T1000 (cell line): ENCODE data around the gene GPS1.

Experiments
- DNase-seq: peaks from one replicate; lab custom pipeline; 2025; ENCODE audit warnings: mixed read lengths; lab: John Stamatoyannopoulos, UW

Gene GPS1

DNA sequence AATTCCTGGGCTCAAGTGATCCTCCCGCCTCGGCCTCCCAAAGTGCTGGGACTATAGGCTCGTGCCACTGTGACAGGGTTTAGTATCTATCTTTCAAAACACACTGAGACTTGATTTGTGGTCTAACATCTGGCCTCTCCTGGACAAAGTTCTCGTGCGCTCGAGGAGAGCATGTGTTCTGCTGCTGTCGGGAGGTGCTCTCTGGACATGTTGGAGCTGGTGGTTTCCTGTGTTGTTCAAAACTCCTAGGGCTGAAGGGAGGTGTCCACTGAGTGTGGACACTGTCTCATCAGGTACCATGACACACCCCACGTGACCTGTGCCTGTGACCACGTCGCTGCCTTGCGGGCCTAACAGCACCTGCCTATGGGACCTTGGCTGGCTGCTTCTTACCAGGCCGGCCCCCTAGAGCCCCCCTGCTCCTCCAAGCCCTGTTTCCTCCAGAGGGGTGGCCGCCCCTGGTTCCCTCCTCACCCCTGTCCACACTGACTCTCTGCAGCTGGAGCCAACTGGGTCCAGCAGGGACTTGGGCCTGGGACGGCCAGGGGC is 5.7 kb upstream of the GPS1 start:
- no peak for DNase-seq

DNA sequence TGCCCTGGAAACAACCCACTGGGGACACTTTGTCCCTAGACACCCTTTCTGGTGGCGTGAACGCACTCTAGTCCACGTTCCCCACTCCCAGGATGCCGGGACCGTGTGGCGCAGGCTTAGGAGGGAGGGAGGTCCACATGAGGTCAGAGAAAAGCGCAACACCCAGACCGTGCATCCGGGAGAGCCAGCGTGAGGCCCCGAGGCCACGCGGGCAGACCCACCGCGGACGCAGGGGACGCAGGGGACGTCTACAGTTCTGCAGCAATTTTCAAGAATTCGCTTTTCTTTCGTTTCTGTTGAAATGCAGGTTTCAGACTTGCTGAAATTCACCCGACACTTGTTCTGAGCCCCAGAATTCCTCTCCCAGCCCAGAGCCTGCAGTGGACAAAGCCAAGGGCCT is 4.8 kb upstream of the GPS1 start:
- no peak for DNase-seq

DNA sequence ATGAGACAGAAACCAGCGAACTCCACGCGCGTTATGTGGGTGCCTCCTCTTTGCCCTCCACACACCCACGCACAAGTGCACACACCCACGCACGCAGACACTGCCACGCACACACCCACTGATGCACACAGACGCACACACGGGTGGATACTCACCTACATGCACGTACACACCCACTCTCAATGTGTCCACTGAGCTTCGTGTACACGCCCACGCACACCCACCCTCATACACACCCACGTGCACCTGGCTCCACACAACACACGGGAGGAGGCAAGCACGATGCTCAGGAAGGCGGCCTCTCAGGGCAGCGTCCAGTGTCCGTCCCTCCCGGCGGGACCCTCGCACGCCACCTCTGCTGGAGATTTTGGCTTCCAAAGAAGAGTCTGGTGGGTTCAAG is 4.3 kb upstream of the GPS1 start:
- no peak for DNase-seq

DNA sequence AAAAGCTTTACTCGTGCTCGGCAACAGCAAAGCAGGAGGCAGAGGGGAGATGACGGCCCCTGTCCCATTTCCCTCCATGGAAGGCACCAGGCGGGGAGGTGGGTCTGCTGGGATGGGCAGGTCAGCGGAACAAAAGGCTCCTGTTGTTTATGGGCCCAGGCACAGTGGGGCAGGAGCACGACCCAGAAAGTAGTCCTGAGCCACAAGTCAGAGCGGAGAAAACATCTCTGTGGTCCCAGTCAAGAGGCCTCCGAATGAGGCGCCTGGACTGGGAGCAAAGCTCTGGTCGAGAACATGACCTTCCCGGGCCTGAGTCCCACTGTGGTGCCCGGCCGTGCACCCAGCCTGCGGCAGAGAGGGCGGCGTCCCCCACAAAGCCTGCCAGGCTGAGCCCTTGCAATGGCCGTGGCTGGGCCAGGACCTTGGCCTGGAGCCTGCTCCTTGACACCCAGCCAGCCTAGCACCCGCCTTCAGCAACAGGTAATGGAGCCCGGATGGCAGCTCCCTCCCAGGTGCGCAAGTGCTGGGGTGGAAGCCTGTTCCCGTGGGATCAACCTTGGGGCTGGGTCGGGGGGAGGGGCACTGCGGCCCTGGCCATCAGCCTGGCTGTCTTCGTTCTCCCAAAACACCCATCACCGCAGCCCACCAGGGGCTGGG is 3.7 kb upstream of the GPS1 start:
- no peak for DNase-seq

DNA sequence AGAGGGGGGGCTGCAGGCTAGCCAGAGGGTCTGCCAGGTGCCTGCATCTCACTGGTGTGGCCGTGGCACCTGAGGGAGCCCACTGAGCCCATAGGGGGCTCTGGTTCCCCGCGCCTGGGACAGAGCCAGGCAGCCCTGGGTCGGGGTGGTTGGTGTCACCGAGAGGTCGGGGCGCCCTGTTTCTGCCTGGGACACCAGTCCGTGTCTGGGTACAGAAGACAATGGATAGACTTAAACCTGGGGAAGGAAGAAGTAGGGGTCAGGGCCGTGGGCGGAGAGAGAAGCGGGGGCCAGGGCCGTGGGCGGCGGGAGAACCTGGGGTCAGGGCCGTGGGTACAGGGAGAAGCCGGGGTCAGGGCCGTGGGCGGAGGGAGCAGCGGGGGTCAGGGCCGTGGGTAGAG is 3.1 kb upstream of the GPS1 start:
- no peak for DNase-seq

DNA sequence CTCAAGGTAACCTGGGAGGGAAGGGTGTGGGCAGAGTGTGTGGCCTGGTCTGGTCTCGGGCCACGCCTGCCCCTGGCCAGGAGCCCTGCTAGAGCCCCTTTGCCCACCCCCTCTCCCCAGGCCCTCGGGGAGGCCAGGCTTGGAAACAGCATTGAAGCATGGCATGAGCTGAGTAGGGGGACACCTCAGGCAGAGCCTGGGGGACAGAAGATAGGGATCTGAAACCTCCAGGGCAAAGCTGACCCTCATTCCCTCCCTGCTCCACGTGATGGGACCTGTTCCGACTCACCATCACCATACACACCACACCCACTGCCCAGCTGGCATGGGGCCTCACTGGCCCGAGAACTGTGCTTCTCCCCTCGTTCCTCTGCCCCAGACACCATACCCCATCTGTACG is 2.6 kb upstream of the GPS1 start:
- no peak for DNase-seq

DNA sequence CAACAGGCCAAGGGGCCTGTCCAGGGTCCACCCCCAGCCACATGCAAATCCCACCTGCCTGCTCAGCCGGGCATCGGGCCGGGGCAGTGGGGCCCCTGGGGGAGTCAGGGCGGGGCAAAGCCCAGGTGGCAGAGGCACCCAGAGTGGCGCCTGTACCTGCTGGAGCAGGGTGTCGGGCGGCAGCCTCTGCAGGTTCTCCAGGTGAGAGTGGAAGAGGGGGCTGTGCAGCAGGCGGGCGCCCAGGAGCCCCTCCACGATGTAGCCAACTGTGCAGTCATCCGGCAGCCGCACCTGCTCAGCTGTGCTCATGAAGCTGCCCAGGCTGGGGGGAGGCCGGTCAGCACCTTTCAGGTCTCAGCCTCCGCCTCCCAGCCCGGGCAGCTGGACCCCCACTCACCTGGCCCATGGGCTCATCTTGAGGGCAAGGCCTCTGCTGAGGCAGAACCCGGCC is 2.2 kb upstream of the GPS1 start:
- no peak for DNase-seq

DNA sequence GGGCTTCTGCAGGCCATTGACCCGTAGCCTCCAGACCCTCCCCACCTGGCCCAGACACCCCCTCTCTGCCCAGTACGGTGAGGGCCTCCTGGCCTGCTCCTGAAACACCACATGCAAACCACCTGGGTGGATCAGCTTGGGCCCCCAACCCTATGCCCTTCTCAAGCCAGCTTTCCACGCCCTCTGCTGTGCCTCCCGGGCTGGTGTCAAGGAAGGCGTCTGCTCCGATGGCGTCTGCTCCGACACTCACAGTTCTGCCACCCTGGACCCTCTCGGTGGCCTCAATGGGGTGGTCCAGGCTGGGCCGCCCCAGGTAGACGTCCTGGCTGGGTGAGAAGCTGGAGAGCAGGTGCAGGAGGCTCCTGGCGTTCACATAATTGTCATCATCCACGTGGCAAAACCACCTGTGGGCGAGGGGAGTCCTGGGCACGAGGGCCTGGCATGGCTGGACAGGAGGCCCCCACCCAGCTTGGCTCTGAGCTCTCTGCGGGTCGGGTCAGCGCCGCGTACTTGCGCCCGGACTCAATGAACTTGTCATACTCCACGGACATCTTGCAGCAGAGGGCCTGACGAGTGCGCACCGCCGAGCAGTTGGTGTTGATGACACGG is 1.4 kb upstream of the GPS1 start:
- DNase-seq, result no peak

DNA sequence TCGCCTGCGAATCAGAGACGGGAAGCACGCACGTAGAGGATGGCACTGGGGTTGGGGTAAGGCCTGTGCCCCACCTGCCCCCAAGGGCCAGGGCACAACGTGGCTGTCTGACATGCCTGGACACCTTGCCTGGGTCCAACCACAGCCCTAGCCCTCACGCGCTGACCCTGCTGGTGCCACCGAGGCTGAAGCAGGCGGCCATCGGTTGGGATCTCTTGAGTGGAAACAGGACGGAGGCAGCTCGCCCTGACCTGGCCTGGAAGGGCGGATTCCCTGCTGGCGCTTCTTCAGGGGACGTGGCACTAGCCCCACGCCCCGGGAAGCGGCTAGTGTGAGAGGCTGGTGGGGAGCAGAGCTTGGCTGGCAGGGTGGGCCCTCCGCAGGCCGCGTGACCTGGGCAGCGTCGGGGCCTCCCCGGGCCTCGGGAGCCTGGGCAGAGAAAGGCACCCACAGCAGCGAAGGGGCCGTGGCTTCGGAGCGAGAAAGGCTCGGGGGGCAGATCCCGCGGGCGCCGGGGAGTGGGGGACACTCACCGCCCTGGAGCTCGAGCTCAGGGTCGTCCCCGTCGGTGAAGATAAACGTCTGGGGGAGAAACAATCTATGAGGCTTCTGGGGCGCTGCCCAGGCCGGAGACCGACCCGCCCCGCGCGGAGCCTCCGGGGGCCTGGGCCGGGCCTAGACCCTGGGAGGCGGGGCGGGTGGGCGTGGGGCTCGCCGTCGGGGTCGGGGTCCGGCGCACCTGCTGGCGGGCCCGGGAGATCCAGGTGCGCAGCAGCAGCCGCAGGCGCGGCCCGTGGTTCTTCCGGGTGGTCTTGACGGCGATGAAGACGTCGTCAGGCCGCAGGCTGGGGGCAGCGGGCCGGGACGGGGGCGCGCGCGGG is 697 bp upstream of the GPS1 start:
- no peak for DNase-seq

DNA sequence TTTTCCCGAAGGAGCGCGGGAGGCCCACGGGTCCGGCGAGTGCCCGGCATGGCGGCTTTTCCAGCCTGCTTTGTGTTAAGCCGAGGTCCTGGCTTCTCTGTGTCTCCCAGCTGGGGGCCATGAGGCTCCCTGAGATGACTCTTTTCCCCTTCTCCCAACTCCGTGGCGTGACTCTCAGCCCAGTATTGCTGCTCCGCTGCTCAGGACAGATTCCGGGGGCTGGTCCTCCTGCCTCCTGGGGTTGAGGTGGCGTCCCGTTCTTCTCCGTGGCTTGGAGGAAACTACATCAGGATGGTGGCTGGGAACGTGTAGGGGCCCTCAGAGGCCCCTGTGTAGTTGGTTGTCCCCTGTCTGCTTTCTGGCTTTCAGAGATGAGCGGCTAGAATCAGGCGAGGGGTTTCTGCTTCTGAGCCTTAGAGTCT is 951 bp downstream of the GPS1 start:
- DNase-seq, result no peak

DNA sequence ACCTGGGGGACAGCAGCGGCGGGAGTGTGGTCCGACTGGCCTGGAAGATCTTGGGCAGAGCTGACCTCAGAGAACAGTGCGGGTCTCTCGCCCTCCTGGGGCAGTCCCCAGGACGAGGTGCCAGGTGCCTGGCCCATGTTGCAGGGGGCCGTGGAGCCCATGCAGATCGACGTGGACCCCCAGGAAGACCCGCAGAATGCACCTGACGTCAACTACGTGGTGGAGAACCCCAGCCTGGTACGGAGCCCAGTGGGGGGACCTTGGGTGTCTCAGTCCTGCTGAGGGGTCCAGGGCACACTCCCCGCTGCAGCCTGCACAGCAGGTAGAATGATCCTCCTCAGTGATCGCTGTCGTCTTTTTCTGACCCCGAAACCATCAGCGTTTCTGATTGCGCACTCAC is 1.4 kb downstream of the GPS1 start:
- DNase-seq, result no peak

DNA sequence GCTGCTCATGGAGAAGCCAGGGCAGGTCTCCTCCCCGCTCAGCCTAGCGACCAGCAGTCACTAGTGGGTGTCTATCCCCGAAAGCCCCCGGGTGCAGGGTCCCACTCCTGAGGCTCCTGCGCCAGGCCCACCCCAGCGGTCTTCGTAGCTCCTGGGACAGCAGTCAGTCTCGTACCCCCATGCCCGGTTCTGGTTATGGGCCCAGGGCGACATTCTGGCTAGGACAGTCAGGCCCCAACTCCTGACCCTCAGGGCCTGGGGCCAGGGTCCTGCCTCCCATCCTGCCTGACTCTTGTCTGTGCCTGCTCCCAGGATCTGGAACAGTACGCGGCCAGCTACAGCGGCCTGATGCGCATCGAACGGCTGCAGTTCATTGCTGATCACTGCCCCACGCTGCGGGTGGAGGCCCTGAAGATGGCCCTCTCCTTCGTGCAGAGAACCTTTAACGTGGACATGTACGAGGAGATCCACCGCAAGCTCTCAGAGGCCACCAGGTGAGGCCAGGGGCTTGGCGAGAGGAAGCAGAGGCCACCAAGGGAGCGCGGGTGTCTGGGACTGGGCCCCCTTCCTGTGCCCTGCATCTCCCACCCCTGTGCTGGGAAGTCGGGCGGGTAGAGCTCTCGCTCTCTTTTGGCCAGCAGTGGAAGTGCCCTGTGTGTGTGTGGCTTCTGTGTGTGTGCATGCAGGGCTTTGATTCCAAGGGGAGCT is 2.0 kb downstream of the GPS1 start:
- no peak for DNase-seq

DNA sequence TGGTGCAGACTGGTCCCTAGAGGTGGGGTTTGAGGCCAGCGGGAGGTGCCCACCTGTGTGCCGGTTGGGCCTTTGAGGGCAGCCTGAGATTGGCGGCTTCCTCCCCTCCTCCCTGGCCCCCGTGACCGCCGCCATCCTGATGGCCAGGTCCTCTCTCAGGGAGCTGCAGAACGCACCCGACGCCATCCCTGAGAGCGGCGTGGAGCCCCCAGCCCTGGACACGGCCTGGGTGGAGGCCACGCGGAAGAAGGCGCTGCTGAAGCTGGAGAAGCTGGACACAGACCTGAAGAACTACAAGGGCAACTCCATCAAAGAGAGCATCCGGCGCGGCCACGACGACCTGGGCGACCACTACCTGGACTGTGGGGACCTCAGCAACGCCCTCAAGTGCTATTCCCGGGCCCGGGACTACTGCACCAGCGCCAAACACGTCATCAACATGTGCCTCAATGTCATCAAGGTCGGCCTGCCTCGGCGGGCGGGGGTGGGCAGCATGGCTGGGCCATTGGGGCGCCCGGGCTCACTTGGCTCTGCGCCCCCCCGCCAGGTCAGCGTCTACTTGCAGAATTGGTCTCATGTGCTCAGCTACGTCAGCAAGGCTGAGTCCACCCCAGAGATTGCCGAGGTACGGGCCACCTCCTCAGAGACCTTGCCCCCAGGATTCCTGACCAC is 2.8 kb downstream of the GPS1 start:
- no peak for DNase-seq

DNA sequence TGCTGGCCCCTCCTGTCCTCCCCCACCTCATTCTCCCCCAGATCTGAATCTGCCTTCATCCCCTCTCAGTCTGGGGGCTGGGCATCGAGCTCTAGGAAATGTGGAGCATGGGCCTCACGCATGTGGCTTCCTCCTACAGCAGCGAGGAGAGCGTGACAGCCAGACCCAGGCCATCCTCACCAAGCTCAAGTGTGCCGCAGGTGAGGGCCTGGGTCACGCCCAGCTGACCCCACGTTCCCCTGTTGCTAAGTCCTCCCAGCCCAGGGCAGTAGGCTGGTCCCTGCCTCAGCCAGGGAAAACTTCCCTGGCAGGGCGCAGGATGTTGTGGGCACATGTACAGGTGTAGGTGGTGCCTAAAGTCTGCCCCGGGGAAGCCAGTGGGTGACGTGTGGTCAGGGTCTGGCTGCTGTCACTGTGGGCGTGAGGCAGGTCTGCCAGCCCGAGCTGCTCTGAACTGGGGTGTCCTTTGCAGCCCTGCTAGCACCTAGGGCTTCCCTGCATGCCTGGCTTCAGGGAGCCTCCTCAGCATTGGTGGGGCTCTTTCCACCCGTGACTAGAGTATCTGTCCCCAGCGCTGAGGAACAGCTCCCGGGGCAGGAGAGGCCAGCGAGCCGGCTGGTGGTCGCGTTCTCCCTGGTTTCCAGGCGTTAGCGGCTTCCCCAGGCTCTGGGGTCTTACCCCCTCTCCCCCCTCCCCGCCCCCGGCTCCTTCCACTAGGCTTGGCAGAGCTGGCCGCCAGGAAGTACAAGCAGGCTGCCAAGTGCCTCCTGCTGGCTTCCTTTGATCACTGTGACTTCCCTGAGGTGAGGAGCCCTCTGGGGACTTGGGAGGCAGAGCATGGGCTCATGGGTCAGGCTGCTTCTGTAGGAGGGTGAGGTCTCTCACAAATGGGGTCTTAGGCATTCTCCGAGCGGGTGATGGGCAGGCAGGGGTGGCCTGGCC is 3.6 kb downstream of the GPS1 start:
- DNase-seq, result no peak

DNA sequence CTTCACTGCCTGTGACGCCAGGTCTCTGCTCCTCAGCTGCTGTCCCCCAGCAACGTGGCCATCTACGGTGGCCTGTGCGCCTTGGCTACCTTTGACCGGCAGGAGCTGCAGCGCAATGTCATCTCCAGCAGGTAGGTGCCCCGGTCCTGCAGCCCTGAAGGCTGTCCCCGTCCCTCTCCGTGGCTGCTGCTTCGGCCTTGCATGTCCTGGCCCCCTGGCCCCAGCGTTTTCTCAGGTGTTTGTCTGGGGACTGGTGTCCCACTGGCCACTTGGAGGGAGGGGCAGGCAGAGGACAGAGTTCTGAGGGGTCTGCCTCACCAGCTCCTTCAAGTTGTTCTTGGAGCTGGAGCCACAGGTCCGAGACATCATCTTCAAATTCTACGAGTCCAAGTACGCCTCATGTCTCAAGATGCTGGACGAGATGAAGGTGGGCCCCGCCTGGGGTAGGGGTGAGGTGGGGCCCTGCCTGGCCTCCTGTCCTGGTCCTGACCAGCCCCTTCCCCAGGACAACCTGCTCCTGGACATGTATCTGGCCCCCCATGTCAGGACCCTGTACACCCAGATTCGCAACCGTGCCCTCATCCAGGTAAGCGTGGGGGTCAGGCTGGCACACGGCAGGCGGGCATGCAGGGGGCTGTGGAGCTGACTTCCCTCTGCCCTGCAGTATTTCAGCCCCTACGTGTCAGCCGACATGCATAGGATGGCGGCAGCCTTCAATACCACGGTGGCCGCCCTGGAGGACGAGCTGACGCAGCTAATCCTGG is 4.4 kb downstream of the GPS1 start:
- no peak for DNase-seq

DNA sequence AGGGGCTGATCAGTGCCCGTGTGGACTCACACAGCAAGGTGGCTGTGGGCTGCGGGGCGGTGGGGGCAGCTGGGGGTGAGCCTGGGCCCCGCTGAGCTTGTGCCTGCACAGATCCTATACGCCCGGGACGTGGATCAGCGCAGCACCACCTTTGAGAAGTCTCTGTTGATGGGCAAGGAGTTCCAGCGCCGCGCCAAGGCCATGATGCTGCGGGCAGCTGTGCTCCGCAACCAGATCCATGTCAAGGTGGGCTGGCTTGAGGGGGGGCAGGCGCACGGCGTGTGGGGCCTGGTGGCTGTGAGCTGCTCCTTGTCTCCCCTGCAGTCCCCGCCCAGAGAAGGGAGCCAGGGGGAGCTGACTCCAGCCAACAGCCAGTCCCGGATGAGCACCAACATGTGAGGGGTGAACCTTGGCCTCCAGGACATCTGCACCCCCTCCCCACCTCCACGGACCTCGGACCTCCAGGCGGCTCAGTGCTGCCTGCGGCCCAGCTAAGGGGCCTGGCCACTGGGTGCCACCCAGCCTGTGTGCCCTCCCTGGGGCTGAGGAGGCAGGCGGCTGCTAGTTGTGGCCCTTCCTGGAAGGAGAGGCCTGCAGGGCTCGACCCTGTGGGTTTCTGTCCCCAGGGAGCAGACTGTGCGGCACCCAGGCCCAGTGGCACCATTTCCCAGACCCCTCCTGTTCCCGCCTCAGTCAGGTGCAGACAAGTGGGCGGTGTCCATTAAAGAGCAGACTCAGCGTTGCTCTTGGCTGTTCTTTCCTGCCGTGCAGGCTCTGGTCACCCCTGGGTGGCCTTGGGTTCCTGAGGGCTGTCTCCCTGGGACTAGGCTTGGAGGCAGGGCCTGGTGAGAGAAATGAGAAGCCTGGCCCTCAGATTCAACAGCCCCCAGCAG is 5.3 kb downstream of the GPS1 start:
- no peak for DNase-seq

DNA sequence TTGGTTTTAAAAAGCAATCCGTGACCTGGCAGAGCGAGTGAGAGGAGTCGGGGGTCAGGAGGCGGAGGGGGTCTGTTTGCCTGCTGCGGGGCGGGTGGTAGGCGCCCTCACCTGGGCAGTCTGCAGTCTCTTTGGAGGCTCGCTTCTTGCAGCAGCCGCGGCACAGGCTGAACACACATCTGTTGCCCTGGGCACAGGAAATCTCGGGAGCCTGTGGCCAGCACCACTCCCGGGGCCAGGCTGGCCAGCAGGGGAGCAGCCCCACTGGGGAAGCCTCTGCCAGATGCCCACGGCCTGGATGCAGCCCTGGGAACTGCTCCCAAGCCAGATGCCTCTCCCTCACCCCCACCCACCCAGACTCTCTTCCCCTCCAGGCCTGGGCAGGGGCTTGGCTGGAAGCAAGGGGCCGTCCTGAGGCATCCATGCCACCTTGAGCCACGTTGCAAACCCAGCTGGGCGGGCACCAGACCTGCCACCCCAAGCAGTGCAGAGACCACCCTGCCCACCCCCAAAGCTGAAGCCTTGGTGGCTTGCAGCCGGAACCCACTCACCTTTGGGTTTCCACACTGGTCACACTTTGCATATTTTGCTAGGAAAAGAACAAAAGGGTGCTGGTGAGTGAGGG is 6.6 kb downstream of the GPS1 start:
- DNase-seq, result no peak

DNA sequence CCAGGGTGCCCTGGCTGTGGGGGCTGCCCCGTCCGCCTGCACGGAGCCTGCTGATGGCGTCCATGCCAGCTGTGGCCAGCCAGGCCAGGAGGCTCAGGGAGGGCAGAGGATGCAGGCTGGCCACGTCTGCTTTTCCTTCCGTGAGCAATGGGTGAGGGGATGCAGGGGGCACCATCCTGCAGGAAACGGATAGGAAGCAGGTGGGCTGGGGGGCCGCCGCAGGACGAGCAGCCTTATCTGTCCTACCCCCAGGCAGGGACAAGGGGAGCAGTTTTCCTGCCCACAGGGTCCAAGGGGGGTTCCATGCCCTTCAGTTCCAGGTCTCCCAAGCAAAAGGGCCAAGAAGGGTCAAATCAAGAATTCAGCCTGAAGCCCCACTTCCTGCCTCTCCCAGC is 7.2 kb downstream of the GPS1 start:
- no peak for DNase-seq
